ENCODE data around the gene CTDSP2. TPM values are rescaled to one million over a fixed set of nuclear protein-coding genes. Genes with fewer than 3 reads are reported as not detected.
A peak's percentile ranks its signal among the peaks of the same experiment; 100 is the strongest.

CTDSP2 gene
- total RNA-seq, 4 donors from 2014 or later = 151 to 190 (median 170) TPM

GRCh38 chr12:57835366-57836288 lies 10.9 kb downstream of the CTDSP2 start:
- TF ChIP-seq POLR2A (IDR thresholded peaks at IDR 0.05) (no peak), POLR2AphosphoS5 (IDR thresholded peaks at IDR 0.05) (no peak), EP300 (IDR thresholded peaks at IDR 0.05) (no peak), CTCF (IDR thresholded peaks at IDR 0.05) (no peak)
- Histone ChIP-seq H3K27ac (peak overlapping the region; percentile 2 to 97 (median 58)), H3K27me3 (no peaks in the 10 kb centered on the region), H3K9me3 (no peaks in the 10 kb centered on the region), H3K36me3 (no peaks in the 10 kb centered on the region), H3K4me1 (peaks cover 52 to 100% (median 95%) of the 10 kb centered on the region in 3 donors), H3K4me3 (peak overlapping the region in 1 of 2 donors; percentile 98)
- ATAC-seq = no peak
- 8 to 21% methylated on average over 3 to 6 of the region's 9 CpGs for WGBS, 2 donors (ENCODE audit: low coverage in 1 of 2)

GRCh38 chr12:57834086-57834876 lies 12.2 kb downstream of the CTDSP2 start:
- Histone ChIP-seq H3K36me3 (peaks cover 0 to 10% of the 10 kb centered on the region in 2 donors), H3K4me1 (peaks cover 53 to 100% (median 95%) of the 10 kb centered on the region in 3 donors)
- no peak for ATAC-seq

GRCh38 chr12:57833672-57834071 lies 12.9 kb downstream of the CTDSP2 start:
- H3K9me3 ChIP-seq = no peaks in the 10 kb centered on the region
- peaks cover 47 to 100% (median 94%) of the 10 kb centered on the region in 3 donors for H3K4me1 ChIP-seq
- H3K36me3 ChIP-seq = peaks cover 0 to 16% of the 10 kb centered on the region in 2 donors
- peak overlapping the region in 3 of 4 donors; percentile 61 to 97 (median 72) for H3K27ac ChIP-seq
- no peaks in the 10 kb centered on the region for H3K27me3 ChIP-seq
- ATAC-seq = no peak
- TF ChIP-seq CTCF (IDR thresholded peaks at IDR 0.05) (no peak), EP300 (IDR thresholded peaks at IDR 0.05) (no peak), POLR2AphosphoS5 (IDR thresholded peaks at IDR 0.05) (no peak), POLR2A (IDR thresholded peaks at IDR 0.05) (no peak)
- peak overlapping the region in 1 of 2 donors; percentile 25 for H3K4me3 ChIP-seq
- 0 to 35% methylated on average over 1 to 3 of the region's 3 CpGs for WGBS, 2 donors (ENCODE audit: low coverage in 1 of 2)

More at GRCh38 chr12:57834086-57834876, 12.2 kb downstream of the CTDSP2 start:
- Histone ChIP-seq H3K4me3 (peak overlapping the region in 1 of 2 donors; percentile 2), H3K9me3 (no peaks in the 10 kb centered on the region), H3K27me3 (no peaks in the 10 kb centered on the region), H3K27ac (peak overlapping the region in 3 of 4 donors; percentile 61 to 97 (median 72))
- TF ChIP-seq EP300 (IDR thresholded peaks at IDR 0.05) (no peak), POLR2A (IDR thresholded peaks at IDR 0.05) (no peak), POLR2AphosphoS5 (IDR thresholded peaks at IDR 0.05) (no peak), CTCF (IDR thresholded peaks at IDR 0.05) (no peak)
- 60% methylated on average over 1 of the region's 1 CpG; no CpG with 5 or more reads in 1 of the 2 donors for WGBS, 2 donors (ENCODE audit: low coverage in 1 of 2)

DNA sequence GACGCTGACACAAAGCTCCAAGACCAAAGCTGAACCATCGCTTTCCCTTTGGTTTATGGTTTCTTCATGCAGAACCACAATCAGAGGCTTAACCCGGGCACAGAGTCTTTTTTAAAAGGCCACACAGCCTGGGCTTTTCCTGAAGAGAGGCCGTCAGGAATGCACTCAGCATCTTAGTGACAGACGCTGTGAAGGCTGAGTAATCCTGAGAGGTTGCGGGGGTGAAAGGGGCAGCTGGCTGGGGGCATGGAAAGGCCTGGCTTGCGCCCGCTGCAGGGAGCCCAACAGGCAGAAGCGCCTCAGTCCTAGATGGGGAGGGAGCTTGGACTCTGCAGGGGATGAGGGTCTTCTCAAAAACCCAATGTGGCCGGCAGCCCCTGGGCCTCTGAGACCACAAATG lies 13.6 kb downstream of the CTDSP2 start:
- TF ChIP-seq EP300 (IDR thresholded peaks at IDR 0.05) (no peak), POLR2AphosphoS5 (IDR thresholded peaks at IDR 0.05) (peak; percentile 13)
- Histone ChIP-seq H3K9me3 (no peaks in the 10 kb centered on the region), H3K27ac (peak overlapping the region in 3 of 4 donors; percentile 61 to 97 (median 72)), H3K27me3 (no peaks in the 10 kb centered on the region), H3K4me3 (peak overlapping the region in 1 of 2 donors; percentile 25), H3K4me1 (peaks cover 41 to 100% (median 87%) of the 10 kb centered on the region in 3 donors), H3K36me3 (peaks cover 0 to 23% of the 10 kb centered on the region in 2 donors)
- 0 to 10% methylated on average over 2 to 5 of the region's 10 CpGs for WGBS, 2 donors (ENCODE audit: low coverage in 1 of 2)
- no peak for ATAC-seq

DNA sequence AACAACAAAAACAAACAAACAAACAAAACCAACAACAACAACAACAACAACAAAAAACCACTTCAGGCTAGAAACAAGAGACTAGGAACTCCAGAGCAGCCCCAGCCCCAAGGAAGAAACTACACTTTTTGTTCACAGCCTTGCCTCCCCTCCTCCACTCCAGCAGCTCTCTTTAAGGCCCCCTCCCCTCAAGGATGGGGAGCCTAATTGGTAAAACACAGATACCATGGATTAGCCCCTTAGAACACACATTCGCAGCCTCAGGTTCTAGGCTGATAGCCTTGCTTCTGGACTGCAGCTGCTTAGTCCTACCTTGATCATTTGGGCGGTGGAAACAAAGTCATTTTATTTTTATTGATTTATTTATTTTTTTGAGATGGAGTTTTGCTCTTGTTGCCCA lies 16.1 kb downstream of the CTDSP2 start:
- H3K36me3 ChIP-seq = peaks cover 8 to 49% of the 10 kb centered on the region in 2 donors
- 61 to 82% methylated on average over 2 of the region's 2 CpGs for WGBS, 2 donors (ENCODE audit: low coverage in 1 of 2)
- no peak overlapping the region for H3K4me3 ChIP-seq

More for the DNA sequence above, 16.1 kb downstream of the CTDSP2 start:
- no peaks in the 10 kb centered on the region for H3K27me3 ChIP-seq
- ATAC-seq = no peak
- TF ChIP-seq CTCF (IDR thresholded peaks at IDR 0.05) = no peak
- H3K27ac ChIP-seq = peak overlapping the region in 2 of 4 donors; percentile 72 to 97
- H3K4me1 ChIP-seq = peaks cover 31 to 100% (median 63%) of the 10 kb centered on the region in 3 donors
- no peaks in the 10 kb centered on the region for H3K9me3 ChIP-seq

Data from gastroesophageal sphincter (tissue), 4 donors.